Right ventricle myocardium superior (tissue), 1 donor: ENCODE results near the gene ZFPL1. TPM values are rescaled to one million over a fixed set of nuclear protein-coding genes. Genes with fewer than 3 reads are reported as not detected.
"Not testable (repeated sequence)": the region's sequence is repeated elsewhere in the genome, so short reads cannot be mapped to it uniquely, and the experiment has no call there.

Experiments
- ATAC-seq: fragments of 200-7000 bp; cut with Tn5 transposase; one replicate; pipeline ENCODE4 v1.9.1; 2020; ENCODE audit warnings: mild to moderate bottlenecking; ENCODE audit not compliant: poor library complexity
- DNase-seq: peaks from one replicate; pipeline ENCODE4 v3.0.0-alpha.2; 2020
- intact Hi-C: fragments of 100-400 bp; cut with DNase I; formaldehyde crosslinking; loops from one replicate; pipeline ENCODE4 v1.11.2; 2022
- total RNA-seq: library from RNA; stranded (reverse); fragmentation: NEBNext Ultra II Directional; extraction: Animal tissue kit (Norgen Biotek cat#: 25700); gene quantifications from one replicate; pipeline ENCODE4 v1.2.1, GENCODE V29; 2021
- donor health status: DM: no; HTN: yes; CAD: no; lungs with severe emphysema.

ZFPL1 gene
- total RNA-seq, 1 donor from 2014 or later, result 19.9 TPM

DNA sequence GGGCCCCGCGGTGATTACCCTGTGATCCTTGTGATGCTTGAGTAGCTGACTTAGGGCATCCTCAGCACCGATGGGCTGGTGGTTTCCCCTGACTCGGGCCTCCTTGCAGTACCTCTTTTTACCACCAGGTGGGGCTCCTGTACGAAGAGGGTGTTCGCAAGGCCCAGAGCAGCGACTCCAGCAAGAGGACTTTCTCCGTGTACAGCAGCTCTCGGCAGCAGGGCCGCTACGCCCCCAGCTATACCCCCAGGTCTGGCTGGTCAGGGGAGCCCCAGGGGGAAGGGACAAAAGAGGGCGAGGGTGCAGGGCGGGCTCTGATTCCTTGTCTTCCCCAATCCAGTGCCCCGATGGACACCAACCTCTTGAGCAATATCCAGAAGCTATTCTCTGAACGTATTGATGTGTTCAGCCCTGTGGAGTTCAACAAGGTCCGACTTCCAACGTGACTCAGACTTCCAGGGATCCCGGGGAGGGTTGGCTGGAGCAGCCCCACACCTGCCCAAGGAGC is 26.4 kb downstream of the ZFPL1 start:
- intact Hi-C loops, result loop anchor here (10.0 kb wide), 1 partner anchor 266 kb away; the partner anchor contains the start of gene CDC42BPG
- DNase-seq (peak; percentile 89), ATAC-seq (peak; percentile 58)

DNA sequence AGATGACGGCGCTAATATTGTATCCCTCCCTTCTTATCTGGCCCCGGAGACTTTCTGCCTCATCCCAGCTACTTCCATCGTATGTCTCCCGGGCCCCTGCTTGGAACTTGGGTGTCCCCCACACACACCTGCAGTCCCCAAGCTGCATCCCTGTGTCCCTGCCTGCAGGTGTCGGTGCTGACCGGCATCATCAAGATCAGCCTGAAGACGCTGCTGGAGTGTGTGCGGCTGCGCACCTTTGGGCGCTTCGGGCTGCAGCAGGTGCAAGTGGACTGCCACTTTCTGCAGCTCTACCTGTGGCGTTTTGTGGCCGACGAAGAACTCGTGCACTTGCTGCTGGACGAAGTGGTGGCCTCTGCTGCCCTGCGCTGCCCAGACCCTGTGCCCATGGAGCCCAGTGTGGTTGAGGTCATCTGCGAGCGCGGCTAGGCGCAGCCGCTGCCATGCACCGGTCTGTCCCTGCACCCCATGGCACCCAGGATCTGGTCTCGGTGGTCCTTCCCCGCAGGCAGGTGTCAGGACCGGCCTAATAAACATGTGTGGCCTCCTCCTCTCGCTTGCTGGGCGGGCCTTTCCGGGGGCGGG is 27.2 kb downstream of the ZFPL1 start:
- ATAC-seq, result no peak
- intact Hi-C loops, result loop anchor here (10.0 kb wide), 1 partner anchor 266 kb away; the partner anchor contains the start of gene CDC42BPG
- no peak for DNase-seq

DNA sequence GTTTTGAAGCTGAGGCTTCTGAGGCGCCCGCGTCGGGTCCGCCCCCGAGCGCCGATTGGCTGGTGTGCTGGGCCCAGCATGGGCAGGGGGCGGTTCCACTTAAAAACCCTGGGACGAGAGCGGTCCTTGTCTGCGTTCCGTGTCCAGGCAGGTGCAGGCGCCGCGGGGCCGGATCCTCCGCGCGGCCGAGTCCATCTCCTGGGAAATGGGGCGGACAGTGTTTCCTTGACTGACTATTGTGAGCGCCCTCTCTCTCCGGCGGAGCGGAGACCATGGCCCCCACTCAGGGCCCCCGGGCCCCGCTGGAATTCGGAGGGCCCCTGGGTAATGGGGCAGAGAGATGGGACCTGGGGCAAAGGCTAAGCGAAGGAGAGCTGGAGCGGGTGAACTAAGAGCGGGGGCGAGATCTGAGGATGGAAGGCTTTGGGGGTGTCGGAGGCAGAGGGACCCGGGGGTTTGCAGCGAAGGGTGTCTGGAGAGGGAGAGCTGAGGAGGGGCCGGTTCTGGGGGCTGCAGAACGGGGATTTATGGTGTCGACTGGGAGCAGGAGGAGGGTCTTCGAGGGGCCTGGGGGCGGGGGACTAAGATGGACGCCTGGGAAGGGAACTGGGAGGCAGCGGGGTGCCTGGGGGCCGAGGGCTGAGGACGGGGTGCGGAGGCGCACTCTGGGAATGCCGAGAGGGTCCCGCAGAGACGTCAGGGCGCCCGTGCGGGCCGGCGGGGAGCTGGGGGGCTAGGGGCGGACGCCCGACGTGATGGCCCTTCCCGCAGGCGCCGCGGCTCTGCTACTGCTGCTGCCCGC is 27.9 kb downstream of the ZFPL1 start, which contains the start of gene TM7SF2:
TM7SF2 (plus strand) TSS at position 129 of the 802 bp plus-strand sequence; CDS start at position 273, 144 bp downstream.
- intact Hi-C loops, result loop anchor here (10.0 kb wide), 1 partner anchor 267 kb away; the partner anchor contains the start of gene CDC42BPG
- peak; percentile 98 for DNase-seq
- peak; percentile 90 for ATAC-seq

DNA sequence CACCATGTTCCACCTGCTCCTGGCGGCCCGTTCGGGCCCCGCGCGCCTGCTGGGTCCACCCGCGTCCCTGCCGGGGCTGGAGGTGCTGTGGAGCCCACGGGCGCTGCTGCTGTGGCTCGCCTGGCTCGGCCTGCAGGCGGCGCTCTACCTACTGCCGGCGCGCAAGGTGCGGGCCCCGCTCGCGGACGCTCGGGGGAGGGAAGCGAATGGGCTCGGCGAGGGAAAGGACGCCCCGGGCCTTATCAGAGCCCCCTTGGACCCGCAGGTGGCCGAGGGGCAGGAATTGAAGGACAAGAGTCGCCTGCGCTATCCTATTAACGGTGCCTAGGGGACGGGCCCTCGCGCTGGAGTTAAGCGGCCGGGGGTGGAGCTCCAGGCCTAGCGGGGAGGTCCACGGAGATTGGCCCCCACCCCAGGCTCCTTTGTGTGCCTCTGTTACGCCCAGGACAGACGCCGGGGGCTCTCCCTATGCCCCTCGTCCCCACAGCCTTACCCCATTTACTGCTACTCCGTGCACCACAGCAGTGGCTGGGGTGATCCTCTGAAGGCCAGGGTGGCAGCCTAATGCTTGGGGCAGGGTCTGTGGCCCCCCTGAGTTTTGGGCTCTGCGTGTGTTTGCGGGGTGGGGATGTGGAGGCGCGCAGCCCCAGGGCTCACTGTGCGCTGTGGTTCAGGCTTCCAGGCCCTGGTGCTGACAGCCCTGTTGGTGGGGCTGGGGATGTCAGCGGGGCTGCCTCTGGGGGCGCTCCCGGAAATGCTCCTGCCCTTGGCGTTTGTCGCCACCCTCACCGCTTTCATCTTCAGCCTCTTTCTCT is 28.7 kb downstream of the ZFPL1 start:
- DNase-seq (peak; percentile 78), ATAC-seq (peak; percentile 62)
- intact Hi-C loops, result loop anchor here (10.0 kb wide), 1 partner anchor 268 kb away; the partner anchor contains the start of gene CDC42BPG

DNA sequence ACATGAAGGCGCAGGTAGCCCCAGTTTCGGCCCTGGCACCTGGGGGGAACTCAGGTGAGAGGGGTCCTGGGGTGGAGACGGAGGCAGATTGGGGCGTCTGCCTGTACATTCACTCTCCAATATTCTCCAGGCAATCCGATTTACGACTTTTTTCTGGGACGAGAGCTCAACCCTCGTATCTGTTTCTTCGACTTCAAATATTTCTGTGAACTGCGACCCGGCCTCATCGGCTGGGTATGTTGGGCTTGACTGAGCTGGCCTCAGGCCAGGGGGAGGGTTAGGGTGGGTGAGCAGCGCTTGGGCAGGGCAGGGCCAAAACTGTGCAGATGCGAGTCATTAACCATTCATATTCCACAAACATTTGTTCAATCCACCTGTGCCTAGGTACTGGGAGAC is 29.3 kb downstream of the ZFPL1 start:
- intact Hi-C loops, result loop anchor here (10.0 kb wide), 1 partner anchor 269 kb away; the partner anchor contains the start of gene CDC42BPG
- DNase-seq (no peak), ATAC-seq (no peak)

DNA sequence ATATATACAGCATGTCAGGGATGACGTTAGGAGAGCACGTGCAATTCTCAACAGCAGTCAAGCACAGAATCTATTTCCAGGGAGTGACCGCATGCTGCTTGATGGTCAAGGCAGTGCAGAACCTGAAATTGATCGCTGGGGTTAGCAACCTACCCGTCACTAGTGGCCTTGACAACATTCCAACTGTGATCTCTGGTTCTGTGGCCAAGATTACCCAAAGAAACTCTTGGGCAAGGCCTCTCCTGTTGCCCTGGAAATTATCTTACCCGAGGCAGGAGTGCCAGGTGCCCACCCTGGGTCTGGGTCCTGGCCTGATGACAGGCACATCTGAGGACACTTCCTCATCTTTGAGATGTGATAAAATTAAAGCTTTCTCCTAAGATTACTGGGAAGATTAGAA is 29.8 kb downstream of the ZFPL1 start:
- DNase-seq (no peak), ATAC-seq (no peak)
- intact Hi-C loops, result loop anchor here (10.0 kb wide), 1 partner anchor 269 kb away; the partner anchor contains the start of gene CDC42BPG

DNA sequence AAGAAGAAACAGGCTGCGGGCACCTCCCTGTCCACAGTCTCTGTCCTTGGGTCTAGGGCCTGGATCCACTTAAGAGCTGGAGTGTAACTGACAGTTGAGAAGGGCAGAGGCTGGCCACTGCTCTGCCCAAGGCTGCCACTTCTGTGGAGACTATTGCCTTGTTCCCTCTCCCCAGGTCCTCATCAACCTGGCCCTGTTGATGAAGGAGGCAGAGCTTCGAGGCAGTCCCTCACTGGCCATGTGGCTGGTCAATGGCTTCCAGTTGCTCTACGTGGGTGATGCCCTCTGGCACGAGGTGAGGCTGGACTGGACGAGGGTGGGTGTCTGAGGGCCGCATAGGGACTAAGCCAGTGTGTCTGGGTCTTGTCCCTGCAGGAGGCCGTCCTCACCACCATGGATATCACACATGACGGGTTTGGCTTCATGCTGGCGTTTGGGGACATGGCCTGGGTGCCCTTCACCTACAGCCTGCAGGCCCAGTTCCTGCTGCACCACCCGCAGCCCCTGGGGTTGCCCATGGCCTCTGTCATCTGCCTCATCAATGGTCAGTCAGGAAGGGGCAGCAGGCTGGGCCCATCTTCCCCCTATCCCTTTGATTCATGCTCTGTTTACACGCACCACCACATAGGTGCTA is 30.6 kb downstream of the ZFPL1 start:
- no peak for ATAC-seq
- intact Hi-C loops, result loop anchor here (10.0 kb wide), 1 partner anchor 270 kb away; the partner anchor contains the start of gene CDC42BPG
- no peak for DNase-seq

DNA sequence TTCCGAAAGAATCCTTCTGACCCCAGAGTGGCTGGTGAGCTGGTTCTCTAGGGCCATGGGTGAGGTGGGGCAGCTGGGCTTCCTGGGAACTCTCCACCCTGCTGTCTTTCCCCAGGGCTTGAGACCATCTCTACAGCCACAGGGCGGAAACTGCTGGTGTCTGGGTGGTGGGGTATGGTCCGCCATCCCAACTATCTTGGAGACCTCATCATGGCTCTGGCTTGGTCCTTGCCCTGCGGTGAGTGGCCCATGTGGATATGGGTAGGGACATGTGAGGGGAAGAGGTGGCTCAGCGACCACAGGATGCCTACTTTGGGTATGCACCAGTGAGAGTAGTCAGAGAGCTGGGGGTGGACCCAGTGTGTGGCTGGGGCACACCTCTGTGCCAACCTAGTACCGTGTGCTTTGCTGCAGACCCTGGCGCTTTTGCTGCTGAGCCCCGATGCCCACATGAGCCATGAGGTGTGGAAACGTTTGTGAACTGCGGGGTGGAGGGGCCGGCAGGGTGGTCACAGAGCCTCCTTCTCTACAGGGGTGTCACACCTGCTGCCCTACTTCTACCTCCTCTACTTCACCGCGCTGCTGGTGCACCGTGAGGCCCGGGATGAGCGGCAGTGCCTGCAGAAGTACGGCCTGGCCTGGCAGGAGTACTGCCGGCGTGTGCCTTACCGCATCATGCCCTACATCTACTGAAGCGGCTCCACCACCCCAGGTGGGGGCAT is 31.5 kb downstream of the ZFPL1 start:
- DNase-seq (no peak), ATAC-seq (no peak)
- intact Hi-C loops, result loop anchor here (10.0 kb wide), 1 partner anchor 271 kb away; the partner anchor contains the start of gene CDC42BPG

DNA sequence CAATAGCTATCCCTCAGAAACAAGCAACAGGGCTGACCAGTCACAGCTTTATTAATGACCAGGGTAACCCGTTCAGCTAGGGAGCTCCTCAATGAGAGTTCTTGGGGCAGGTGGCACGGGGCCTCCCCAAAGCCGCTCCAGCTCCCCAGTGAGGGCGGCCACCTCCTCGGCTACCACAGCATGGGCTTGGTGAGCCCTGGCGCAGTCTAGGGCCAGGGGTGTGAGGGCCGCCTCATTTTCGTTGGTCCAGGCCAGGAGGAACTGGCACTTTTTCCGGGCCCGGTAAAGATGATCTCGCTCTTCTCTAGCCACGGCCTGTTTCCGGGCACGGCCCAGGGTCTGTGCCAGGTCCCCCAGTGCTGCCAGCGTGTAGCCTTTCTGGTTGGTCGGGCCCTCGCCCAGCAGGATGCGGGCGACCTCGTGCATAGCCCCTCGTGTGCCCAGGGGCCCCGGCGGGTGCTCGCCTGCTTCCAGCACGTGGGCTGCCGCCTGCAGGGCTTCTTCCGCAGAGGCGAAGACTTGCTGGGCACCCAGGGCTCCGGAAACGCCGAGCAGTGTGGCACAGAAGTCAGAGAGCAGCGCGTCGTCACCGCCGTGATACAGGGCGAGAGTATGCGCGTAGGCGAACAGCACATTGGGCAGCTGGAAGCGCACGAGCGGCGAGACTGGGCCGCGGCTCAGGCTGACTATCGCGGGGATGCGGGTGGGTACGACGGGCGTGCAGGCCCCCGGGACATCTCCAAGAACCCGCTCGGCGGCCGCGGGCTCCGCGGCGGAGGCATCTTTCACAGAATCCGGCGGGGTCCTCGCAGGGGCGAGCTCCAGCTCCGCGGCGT is 32.6 kb downstream of the ZFPL1 start:
- DNase-seq, result no peak
- ATAC-seq, result peak; percentile 4
- intact Hi-C loops, result loop anchor here (10.0 kb wide), 1 partner anchor 272 kb away; the partner anchor contains the start of gene CDC42BPG

DNA sequence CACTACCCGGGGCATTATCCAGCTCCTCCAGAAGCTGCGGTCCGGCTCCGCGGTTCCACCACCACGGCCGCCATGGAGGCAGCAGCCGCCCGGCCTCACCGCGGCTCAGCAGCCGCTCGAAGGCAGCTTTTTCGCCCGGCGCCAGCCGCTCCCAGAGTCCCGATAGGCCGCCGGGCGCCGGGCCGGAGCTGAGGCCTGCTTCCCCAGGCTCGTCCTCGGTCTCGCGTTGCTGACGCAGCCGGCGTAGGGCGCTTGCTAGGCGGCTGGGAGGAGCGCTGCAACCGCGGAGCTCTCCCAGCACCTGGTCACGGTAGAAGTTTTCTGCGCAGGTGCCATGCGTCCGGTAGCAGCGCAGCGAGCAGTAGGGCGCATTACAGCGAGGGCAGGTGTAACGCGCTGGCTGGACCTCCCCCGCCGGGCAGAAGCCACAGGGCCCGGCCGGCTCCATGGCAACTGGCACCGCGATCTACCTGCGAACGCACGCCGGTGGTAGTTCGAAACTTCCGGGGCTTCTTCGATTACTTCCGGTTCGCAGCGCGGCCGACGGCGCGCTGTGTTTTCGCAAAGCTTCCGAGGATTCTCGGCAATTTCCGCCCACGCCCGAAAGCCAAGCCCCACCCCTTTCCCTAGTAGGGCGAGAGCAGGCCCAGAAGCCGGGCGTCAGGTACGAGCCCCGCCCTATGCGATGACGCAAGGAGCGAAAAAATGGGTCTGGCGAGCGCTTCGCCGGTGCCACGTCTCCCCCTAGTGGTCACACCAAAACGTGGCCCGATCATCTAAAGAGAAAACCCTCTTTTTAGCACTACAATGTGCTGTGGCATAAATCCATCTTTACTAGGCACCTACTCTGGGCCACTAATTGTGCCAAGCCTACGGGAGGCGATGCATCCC is 33.4 kb downstream of the ZFPL1 start, which contains the start of gene ZNHIT2:
ZNHIT2 (minus strand) TSS at position 496 of the 891 bp plus-strand sequence; CDS start at position 448, 48 bp downstream.
- intact Hi-C loops, result loop anchor here (10.0 kb wide), 1 partner anchor 273 kb away; the partner anchor contains the start of gene CDC42BPG
- ATAC-seq, result peak; percentile 88
- peak; percentile 100 for DNase-seq

DNA sequence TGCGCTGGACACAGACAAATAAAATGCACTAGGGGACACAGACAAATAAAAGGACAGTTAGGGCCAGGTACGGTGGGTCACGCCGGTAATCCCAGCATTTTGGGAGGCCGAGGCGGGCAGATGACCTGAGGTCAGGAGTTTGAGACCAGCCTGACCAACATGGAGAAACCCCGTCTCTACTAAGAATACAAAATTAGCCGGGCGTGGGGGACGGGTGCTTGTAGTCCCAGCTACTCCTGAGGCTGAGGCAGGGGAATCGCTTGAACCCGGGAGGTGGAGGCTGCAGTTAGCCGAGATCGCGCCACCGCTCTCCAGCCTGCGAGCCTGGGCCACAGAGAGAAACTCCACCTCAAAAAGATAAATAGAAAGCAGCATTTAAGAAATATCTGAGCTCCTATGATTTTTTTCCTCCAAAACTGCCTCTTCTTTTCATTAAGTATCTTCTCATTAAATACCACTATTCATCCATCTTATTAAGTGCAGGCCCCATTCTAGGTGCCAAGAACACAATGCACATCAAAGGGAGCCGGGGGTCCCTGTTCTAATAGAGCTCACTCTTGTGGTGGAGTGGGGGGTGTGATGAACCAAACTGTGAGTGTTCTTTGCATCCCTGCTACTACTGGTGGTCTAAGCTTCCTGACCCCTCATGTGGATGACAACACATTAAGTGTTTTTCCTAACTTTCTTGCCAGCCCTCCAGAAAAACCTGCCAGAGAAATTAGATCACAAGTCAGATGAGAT is 34.2 kb downstream of the ZFPL1 start:
- no peak for ATAC-seq
- no peak for DNase-seq
- intact Hi-C loops, result loop anchor here (10.0 kb wide), 1 partner anchor 273 kb away; the partner anchor contains the start of gene CDC42BPG

DNA sequence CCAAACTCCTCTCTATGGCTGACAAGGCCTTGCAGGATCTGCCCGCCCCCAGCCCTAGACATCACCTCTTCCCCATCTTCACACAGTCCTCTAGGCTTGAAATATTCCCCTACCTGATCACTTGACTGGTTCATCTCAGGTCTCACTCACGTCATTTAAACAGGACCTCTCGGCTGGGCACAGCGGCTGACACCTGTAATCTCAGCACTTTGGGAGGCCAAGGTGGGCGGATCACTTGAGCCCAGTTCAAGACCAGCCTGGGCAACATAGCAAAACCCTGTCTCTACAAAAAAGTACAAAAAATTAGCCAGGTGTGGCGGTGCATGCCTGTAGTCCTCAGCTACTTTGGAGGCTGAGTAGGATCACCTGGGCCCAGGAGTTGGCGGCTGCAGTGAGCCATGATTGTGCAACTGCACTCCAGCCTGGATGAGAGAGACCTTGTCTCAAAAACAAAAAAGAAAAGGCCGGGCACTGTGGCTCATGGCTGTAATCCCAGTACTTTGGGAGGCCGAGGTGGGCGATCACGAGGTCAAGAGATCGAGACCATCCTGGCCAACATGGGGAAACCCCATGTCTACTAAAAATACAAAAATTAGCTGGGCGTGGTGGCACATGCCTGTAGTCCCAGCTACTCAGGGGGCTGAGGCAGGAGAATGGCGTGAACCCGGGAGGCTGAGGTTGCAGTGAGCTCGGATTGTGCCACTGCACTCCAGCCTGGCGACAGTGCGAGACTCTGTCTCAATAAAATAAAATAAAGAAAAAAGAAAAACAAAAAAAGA is 35.1 kb downstream of the ZFPL1 start:
- not testable (repeated sequence) for ATAC-seq, DNase-seq
- intact Hi-C loops, result loop anchor here (10.0 kb wide), 1 partner anchor 274 kb away; the partner anchor contains the start of gene CDC42BPG

DNA sequence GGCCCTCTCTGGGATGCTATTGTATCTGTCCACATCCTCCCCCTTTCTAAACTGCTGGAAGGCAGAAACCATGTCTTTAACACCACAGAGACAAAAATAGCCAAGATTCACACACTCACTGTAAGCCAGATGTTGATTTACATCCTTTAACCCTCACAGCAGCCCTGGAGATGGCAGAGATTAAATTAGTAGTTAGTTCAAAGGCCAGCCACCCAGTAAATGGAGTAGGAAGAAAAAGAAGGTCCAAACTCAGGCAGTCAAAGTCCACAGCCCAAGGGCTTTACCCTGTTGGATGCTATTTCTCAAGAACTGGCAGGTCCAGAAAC is 35.6 kb downstream of the ZFPL1 start:
- no peak for ATAC-seq
- DNase-seq, result no peak
- intact Hi-C loops, result loop anchor here (10.0 kb wide), 1 partner anchor 275 kb away; the partner anchor contains the start of gene CDC42BPG

DNA sequence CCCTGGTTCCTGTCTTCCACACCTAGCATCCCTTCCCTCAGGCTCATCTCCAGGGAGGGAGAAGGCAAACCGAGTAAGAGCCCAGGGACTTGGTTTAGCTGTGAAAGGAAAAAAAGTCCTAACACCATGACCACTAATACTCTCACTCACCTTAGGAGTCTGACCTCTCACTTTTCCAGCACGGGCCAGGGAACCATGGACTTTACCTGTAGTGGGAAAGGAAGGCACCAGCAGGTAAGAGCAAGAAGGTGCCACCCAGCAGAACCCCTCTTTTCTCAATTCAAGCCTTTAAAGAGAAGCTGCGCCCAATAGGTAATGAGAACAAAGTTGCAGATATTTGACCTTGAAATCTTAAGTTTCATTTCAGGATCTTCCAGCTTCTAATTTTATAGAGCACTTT is 36.8 kb downstream of the ZFPL1 start:
- DNase-seq, result no peak
- intact Hi-C loops, result no loop called here

More for the DNA sequence above, 36.8 kb downstream of the ZFPL1 start:
- no peak for ATAC-seq
